ENCODE measurements around the gene DMD.

- TF ChIP-seq EP300 (IDR thresholded peaks at IDR 0.05) (no peak), POLR2A (IDR thresholded peaks at IDR 0.05; ENCODE audit: low read length) (no peak), ELK1 (IDR thresholded peaks at IDR 0.05; ENCODE audit: low read depth, low read length) (no peak), KDM1A (IDR thresholded peaks at IDR 0.05; ENCODE audit: low read depth) (no peak), BHLHE40 (IDR thresholded peaks at IDR 0.05; ENCODE audit: low read depth, low read length) (no peak), MAZ (IDR thresholded peaks at IDR 0.05; ENCODE audit: borderline replicate concordance, low read depth, low read length) (no peak), BCL3 (IDR thresholded peaks at IDR 0.05) (no peak), JUN (IDR thresholded peaks at IDR 0.05) (no peak), RAD21 (conservative IDR thresholded peaks at IDR 0.05 in 1 of 2, IDR thresholded peaks at IDR 0.05 in 1 of 2) (no peak)
- TF ChIP-seq, protein P1, sequence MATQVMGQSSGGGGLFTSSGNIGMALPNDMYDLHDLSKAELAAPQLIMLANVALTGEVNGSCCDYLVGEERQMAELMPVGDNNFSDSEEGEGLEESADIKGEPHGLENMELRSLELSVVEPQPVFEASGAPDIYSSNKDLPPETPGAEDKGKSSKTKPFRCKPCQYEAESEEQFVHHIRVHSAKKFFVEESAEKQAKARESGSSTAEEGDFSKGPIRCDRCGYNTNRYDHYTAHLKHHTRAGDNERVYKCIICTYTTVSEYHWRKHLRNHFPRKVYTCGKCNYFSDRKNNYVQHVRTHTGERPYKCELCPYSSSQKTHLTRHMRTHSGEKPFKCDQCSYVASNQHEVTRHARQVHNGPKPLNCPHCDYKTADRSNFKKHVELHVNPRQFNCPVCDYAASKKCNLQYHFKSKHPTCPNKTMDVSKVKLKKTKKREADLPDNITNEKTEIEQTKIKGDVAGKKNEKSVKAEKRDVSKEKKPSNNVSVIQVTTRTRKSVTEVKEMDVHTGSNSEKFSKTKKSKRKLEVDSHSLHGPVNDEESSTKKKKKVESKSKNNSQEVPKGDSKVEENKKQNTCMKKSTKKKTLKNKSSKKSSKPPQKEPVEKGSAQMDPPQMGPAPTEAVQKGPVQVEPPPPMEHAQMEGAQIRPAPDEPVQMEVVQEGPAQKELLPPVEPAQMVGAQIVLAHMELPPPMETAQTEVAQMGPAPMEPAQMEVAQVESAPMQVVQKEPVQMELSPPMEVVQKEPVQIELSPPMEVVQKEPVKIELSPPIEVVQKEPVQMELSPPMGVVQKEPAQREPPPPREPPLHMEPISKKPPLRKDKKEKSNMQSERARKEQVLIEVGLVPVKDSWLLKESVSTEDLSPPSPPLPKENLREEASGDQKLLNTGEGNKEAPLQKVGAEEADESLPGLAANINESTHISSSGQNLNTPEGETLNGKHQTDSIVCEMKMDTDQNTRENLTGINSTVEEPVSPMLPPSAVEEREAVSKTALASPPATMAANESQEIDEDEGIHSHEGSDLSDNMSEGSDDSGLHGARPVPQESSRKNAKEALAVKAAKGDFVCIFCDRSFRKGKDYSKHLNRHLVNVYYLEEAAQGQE (IDR thresholded peaks at IDR 0.05) = no peak
- TF ChIP-seq, protein P2, sequence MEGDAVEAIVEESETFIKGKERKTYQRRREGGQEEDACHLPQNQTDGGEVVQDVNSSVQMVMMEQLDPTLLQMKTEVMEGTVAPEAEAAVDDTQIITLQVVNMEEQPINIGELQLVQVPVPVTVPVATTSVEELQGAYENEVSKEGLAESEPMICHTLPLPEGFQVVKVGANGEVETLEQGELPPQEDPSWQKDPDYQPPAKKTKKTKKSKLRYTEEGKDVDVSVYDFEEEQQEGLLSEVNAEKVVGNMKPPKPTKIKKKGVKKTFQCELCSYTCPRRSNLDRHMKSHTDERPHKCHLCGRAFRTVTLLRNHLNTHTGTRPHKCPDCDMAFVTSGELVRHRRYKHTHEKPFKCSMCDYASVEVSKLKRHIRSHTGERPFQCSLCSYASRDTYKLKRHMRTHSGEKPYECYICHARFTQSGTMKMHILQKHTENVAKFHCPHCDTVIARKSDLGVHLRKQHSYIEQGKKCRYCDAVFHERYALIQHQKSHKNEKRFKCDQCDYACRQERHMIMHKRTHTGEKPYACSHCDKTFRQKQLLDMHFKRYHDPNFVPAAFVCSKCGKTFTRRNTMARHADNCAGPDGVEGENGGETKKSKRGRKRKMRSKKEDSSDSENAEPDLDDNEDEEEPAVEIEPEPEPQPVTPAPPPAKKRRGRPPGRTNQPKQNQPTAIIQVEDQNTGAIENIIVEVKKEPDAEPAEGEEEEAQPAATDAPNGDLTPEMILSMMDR (IDR thresholded peaks at IDR 0.05) = no peak
- TF ChIP-seq, protein P3, sequence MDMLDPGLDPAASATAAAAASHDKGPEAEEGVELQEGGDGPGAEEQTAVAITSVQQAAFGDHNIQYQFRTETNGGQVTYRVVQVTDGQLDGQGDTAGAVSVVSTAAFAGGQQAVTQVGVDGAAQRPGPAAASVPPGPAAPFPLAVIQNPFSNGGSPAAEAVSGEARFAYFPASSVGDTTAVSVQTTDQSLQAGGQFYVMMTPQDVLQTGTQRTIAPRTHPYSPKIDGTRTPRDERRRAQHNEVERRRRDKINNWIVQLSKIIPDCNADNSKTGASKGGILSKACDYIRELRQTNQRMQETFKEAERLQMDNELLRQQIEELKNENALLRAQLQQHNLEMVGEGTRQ (IDR thresholded peaks at IDR 0.05) = no peak
- TF ChIP-seq, protein P4, sequence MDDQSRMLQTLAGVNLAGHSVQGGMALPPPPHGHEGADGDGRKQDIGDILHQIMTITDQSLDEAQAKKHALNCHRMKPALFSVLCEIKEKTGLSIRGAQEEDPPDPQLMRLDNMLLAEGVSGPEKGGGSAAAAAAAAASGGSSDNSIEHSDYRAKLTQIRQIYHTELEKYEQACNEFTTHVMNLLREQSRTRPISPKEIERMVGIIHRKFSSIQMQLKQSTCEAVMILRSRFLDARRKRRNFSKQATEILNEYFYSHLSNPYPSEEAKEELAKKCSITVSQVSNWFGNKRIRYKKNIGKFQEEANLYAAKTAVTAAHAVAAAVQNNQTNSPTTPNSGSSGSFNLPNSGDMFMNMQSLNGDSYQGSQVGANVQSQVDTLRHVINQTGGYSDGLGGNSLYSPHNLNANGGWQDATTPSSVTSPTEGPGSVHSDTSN (IDR thresholded peaks at IDR 0.05) = no peak
Measured at GRCh38 chrX:33133320-33133719, 78.0 kb downstream of the DMD start.

Measured in A549 (cell line).